Stimulated activated CD4-positive, alpha-beta T cell treated with anti-CD3 and anti-CD28 coated beads, TNF-alpha, amount 100 ng/mL, for 48 hours (primary cell): ENCODE results near the gene HSFY2.
"Not testable (repeated sequence)": the region's sequence is repeated elsewhere in the genome, so short reads cannot be mapped to it uniquely, and the experiment has no call there.

ENCODE experiments used
- DNase-seq, 3 donors: peaks; one replicate each; pipeline ENCODE4 v3.0.0-alpha.2; 2020; ENCODE audit warnings: low read depth in 3 of 3

HSFY2 gene, protein sequence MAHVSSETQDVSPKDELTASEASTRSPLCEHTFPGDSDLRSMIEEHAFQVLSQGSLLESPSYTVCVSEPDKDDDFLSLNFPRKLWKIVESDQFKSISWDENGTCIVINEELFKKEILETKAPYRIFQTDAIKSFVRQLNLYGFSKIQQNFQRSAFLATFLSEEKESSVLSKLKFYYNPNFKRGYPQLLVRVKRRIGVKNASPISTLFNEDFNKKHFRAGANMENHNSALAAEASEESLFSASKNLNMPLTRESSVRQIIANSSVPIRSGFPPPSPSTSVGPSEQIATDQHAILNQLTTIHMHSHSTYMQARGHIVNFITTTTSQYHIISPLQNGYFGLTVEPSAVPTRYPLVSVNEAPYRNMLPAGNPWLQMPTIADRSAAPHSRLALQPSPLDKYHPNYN

GRCh38 chrY:18773635-18774034 is at the start of gene HSFY2:
Gene HSFY2 (minus strand): TSS chrY:18773735. CDS start chrY:18773618, 117 bp downstream.
- not testable (repeated sequence) for DNase-seq

DNA sequence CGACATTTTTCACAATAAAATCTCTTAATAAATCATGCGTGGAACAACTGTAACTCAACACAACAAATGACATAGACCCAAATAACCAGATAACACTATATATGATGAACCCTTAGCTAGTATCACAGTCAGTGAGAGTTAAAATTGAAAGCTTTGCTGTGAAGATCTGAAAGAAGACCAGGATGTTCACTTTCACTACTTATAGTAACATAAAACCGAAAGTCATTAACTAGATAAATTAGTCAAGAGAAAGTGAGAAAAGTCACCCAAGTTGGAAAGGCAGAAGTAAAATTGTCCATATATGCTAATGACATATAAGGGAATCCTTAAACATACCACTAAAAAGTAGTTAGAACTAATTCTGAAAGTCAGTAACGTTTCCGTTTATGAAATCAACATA is 42.2 kb upstream of the HSFY2 start:
- not testable (repeated sequence) for DNase-seq

DNA sequence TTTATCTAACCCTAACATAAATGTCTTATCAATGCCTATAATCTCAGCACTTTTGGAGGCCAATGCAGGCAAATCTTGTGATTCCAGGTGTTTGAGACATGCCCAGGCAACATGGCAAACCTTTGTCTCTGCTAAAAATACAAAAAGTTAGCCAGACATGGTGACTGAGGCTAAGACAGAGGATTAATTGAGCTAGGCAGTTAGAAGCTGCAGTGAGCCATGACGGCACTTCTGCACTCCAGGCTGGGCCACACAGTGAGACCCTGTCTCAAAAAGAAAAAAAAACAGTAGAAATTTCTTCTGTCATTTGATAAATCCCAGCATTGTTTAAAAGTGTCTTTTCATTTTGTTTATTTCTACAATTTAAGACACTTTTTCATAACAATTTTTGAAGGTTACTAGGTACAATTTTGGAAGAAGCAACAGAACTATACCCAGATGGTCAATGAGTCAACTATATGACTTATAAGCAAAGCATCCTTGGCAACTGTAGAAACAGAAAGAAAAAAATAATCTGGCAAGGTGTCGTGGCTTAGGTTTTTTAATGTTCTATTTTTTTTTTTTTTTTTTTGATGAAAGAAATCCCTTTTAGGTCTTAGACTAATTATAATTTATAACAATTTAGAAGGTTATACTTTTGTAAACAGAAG is 15.3 kb upstream of the HSFY2 start:
- not testable (repeated sequence) for DNase-seq

GRCh38 chrY:18754077-18754476 is 19.5 kb downstream of the HSFY2 start:
- not testable (repeated sequence) for DNase-seq

DNA sequence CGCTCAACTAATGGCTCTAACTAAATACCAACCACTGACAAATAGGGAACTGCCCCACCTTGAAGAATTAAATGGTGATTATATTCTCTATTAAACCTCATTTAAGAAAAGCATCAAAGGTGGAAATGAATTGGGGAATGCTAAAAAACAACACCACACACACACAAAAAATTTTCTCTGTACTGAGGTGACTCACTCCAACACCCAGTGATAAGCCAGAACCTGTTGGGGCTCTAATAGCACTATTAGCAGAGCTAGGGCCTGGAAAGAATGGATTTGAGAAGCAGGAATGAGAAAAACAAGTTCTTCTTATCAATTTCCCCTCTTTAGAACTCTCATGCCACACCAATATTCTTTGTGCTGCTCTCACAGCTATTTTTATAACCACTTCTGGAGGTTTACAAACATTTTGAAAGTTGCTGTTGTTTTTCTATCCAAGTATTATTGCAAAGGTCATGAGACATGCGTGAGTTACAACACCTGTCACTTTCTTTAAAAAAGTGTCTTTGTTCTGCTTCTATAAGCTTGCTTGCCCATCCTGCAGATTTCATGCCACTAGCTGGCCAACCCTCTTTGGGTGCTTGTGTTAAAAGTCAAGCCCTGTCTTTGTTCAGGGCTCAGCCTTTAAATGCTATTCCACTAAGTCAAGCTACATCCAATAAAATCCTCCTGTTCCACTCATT is 20.3 kb downstream of the HSFY2 start:
- not testable (repeated sequence) for DNase-seq

GRCh38 chrY:18723714-18724113 is 49.8 kb downstream of the HSFY2 start:
- not testable (repeated sequence) for DNase-seq
